HG02885 (cell line): ENCODE results near the gene TRIP12.
"Not testable (repeated sequence)": the region's sequence is repeated elsewhere in the genome, so short reads cannot be mapped to it uniquely, and the experiment has no call there.

Experiments
- ATAC-seq: cut with Tn5 transposase; IDR thresholded peaks from one replicate; pipeline ENCODE4 v1.9.1; 2021; ENCODE audit warnings: mild to moderate bottlenecking; ENCODE audit not compliant: unreplicated experiment, poor library complexity

The TRIP12 gene

DNA sequence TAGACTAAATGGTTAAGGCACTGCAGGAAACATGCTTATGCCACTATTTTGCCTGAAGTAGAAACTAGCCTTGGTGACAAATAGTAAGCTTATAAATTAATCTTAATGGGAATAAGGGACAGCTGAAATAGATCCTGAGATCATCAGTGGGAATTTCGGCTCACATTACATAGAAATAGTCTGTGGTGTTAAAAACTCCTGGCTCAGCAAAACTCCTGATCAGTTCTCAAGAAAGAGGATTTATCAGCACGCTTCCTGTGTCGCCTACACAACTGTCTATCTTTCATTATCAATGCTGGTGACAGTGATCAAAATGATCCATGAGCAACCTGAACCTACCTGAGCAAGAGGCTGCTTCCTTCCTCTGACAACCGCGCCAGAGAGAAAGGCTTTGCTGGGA is 190.4 kb downstream of the TRIP12 start:
- no peak for ATAC-seq

GRCh38 chr2:229728370-229728769 is 193.4 kb downstream of the TRIP12 start:
- no peak for ATAC-seq

DNA sequence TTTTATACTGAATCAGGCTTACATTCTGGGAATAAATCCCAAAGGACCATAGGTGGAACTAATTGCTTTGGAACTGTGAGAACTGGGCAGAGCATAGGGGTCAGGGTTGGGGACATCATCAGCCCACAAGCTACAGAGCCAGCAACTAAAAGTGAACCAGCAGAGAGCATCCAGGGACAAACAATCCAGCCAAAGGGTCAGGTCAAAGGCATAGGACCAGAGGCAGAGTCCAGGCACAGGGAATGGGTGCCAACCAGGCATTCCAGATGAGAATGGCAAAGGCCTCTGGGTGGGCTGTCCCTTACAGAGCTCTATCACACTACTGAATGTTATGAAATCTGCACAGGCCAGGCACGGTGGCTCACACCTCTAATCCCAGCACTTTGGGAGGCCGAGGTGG is 195.2 kb downstream of the TRIP12 start:
- ATAC-seq = no peak

DNA sequence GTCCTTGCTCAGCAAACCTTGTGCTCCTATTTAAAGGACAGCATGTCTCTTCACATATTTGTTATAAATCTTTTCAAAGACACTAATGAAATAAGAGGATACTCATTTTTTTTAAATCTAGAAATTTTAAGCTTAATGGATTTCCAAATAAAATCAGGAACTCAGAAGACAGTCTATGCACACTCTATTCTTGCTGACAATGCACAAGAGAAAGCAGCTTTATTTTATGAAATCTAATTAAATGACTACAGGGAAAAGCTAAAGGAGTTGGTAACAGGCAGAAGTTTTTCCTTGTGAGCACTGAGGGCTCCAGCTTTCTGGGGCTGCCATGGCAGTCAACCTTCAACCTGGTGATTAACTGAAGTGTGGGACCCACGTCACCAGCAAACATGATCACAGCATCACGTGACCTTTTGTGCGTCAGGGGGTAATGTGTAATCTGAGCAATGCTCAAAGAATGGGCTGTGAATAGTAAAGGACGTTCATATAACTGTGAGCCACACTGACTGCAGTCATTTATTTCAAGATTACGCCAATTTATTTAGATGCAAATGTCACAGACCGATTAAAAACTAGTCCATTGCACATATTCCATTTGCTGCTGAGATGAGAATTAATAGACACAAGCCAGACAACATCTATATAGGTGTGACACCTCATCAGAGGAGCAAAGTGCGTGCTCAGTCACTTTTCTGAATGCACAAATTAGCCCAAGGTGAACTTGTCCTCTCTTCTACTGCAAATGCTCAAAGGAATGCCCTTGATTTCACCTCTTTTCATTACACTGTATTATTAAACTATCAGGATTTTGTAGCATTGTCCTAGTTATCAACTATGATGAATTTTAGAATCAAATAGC is 195.9 kb downstream of the TRIP12 start:
- ATAC-seq = no peak

GRCh38 chr2:229723192-229723591 is 198.6 kb downstream of the TRIP12 start:
- ATAC-seq = not testable (repeated sequence)

GRCh38 chr2:229719926-229720647 is 201.7 kb downstream of the TRIP12 start:
- ATAC-seq = no peak

GRCh38 chr2:229718057-229718456 is 203.8 kb downstream of the TRIP12 start:
- no peak for ATAC-seq

GRCh38 chr2:229715895-229716507 is 205.8 kb downstream of the TRIP12 start:
- ATAC-seq = no peak

GRCh38 chr2:229714736-229715541 is 206.9 kb downstream of the TRIP12 start:
- ATAC-seq = peak; percentile 32

GRCh38 chr2:229714080-229714735 is 207.6 kb downstream of the TRIP12 start, which contains the start of gene DNER:
Gene DNER (minus strand): TSS chr2:229714555. CDS start chr2:229714423, 132 bp downstream.
- ATAC-seq = peak; percentile 80
